HG03066 (cell line): ENCODE measurements around the gene SNX24.
"Not testable (repeated sequence)": the region's sequence is repeated elsewhere in the genome, so short reads cannot be mapped to it uniquely, and the experiment has no call there.

ENCODE experiments used
- ATAC-seq: cut with Tn5 transposase; IDR thresholded peaks from one replicate; pipeline ENCODE4 v1.9.1; 2021; ENCODE audit warnings: low read depth; ENCODE audit not compliant: unreplicated experiment

Gene SNX24

DNA sequence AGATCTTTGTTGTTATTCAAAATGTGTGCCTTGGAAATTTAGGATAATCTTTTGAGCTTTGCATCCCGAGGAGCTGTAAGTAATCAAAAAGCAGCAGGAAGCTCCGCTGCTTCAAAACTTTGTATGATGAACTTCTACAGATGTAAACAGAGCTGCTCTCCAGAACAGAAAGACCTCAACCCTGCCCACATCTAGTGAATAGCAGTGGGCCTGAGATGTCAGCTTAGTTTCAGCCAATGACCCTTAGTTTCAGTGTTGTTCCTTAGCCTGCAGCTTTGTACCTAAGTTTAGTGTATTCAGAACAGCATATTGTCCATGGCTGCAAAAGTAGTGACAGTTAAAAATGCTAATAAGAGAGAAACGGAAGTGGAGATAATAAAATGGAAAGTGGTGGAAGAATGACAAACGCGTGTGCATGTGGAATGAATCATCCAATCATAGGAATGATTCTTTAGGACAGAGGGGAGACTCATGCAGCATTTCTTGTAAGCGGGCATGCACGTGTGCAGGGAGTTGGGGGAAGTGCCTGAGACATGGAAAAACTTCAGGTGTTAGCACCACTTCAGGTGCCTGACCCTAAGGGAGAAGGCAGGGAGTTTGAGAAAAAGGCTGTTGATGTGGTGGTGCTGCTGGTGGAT is 24.9 kb downstream of the SNX24 start:
- ATAC-seq = no peak

DNA sequence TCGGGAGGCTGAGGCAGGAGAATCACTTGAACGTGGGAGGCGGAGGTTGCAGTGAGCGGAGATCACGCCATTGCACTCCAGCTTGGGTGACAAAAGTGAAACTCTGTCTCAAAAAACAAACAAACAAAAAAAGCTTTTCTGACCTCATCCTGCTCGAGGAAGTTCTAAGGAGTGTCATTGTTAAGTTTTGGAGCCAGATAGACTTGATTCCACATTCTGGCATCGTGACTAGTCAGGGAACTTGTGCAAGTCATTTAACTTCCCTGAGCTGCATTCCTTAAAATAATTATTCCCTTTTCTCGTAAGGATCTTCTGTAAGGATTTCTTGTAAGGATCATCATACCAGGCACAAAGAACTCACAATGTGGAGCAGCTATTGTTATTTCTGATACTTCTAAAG is 26.2 kb downstream of the SNX24 start:
- no peak for ATAC-seq

DNA sequence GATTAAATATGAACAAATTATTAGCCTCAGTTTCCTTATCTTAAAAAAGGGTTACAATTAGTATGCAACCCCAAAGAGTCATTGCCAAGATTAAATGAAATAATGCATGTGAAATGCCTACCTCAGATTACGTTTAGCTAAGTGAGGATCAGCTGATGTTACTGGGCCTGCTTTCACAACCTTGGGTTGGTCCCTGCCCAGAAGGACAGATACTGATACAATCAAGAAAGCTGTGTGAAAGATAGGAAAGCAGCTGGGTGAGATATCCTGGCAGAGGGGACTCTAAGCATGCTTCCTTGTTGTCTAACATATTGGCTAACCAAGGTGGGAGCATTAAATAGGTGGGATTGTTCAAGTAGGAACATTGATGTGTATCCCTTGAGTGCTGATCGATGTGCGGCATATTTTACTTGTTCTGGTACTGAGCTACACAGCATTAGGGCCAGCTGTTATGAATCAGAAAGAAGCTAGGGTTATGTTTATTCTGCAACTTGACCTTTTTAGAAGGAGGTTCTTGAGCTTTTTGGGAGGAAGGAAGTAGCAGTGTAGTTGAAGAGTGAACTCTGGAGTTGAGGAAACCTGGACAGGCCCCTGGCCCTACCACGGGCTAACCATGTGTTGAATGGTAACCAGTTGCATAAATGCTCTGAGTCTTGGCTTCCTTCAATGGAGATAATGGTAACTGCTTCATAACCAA is 28.9 kb downstream of the SNX24 start:
- ATAC-seq = no peak

- ATAC-seq = peak; percentile 53
Measured at GRCh38 chr5:122877518-122877917, 32.1 kb downstream of the SNX24 start.

DNA sequence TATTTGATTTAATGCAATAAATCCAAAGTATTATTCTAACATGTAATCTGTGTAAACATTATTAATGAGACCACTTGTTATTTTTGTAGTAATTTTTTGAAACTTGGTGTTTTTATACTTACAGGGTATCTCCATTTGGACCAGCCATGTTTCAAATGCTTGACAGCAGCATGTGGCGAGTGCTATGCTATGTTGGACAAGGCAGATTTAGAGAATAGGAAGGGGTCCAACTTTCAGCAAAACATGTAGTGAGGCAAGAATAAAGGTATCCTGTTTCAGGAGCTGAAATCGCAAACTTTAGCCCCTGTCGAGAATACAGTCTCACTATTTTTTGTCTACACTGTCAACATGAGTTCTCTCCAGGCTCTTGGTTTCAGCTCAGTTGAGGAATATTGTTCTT is 33.7 kb downstream of the SNX24 start:
- no peak for ATAC-seq

GRCh38 chr5:122880170-122880689 is 34.8 kb downstream of the SNX24 start:
- no peak for ATAC-seq

GRCh38 chr5:122880749-122881148 is 35.3 kb downstream of the SNX24 start:
- ATAC-seq = peak; percentile 43

GRCh38 chr5:122882831-122883230 is 37.4 kb downstream of the SNX24 start:
- no peak for ATAC-seq

GRCh38 chr5:122885045-122885517 is 39.7 kb downstream of the SNX24 start:
- no peak for ATAC-seq

- ATAC-seq = no peak
Measured at GRCh38 chr5:122885891-122886290, 40.5 kb downstream of the SNX24 start.

- ATAC-seq = no peak
Measured at GRCh38 chr5:122895141-122895540, 49.7 kb downstream of the SNX24 start.

DNA sequence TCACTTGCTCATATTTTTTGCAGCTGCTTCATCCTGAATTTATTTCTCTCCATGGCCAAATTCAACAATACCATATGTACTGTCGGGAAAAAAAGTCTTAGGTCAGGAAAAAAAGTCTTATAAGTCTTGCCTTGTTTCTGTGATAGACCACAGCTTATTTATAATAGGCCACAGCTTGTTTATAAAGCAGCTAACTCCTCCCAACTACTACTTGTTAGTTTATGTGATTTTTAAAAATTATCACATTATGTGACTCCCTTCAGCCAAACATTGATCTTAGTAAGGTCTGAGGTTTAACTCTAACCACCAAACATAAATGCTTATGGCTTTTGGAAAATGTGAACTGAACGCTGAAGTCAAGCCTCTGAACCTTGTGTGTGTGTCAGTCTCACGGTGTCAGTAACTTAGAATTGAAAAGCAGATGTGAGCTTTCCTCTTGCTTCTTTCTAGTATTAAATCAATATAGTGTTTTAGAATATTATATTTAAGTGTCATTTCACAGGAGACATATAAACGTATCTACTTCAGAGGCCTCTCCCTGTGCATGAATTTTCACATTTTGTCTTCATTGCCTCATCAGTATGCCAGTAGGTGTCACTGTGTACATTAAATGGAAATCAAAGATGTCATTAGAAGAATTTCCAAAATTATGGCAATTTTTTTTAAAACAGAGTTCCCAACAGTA is 51.3 kb downstream of the SNX24 start:
- ATAC-seq = no peak

DNA sequence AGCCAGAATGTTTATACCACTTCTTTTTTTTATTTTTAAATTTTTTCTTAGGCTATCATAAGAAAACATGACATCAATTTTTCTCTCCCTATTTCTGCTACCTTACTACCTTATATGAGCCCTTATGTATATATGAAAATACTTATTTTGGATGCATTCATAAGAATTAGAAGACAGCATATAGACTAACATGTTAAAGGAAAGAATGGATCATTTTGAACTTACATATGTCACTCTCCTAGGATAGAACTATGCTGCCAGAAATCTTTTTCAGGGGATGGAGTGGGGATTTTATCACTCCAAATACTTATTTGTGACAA is 51.8 kb downstream of the SNX24 start:
- ATAC-seq = no peak

- ATAC-seq = no peak
Measured at GRCh38 chr5:122901346-122901745, 55.9 kb downstream of the SNX24 start.

DNA sequence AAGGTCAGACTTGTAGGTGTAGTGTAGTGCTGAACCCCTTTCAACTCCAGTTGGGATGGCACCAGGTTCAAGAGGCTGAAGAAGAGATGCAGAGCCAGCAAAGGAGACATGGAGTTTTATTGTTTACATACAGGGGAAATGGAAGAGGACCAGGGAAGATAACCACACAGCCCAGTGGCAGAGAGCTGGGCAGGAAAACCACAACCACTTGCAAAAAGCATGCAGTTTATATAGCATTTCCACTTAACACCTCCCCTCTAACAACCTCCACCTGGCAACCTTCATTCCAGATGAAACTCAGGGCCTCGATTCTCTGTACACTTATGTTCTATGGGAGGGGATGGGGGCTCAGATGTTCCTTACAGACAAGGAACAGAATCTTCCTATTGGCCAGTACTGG is 56.9 kb downstream of the SNX24 start:
- no peak for ATAC-seq

- ATAC-seq = no peak
Measured at GRCh38 chr5:122906768-122907167, 61.4 kb downstream of the SNX24 start.

GRCh38 chr5:122907276-122907675 is 61.9 kb downstream of the SNX24 start:
- no peak for ATAC-seq

DNA sequence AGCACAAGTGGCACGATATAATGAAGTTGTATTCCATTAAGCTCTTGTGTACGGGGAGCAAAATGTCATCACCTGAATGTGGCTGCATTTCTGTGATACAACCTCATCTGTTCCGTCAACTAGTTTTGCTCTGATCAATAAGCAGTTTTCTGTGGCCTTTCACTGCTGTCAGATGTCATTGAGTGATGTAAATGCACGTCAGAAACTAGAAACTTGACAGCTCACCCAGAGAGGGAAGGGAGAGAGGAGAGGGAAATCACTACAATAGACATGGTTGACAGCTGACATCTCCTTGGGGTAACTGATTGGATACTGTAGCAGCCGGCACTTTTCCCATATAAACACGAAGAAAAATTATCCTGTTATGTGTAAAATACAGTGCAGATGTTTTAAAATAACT is 62.7 kb downstream of the SNX24 start:
- no peak for ATAC-seq

DNA sequence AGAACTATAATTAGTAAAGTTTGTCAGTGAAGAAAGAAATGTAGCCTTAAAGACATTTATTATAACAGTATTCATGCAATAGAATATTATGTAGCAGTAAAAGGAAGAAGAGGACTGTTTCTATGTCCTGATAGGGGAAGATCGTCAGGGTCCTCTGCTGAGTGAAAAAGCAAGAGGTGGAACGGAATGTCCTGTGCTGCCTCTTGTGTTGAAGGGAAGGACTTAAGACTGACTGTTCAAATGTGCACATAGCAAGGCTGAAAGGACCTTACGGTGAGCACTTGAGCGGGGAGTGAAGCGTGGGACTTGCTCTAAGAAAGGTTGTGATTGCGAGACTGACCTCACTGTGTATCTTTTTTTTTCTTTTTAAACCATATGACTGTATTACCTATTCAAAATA is 63.2 kb downstream of the SNX24 start:
- ATAC-seq = no peak

GRCh38 chr5:122909470-122910100 is 64.2 kb downstream of the SNX24 start:
- ATAC-seq = no peak

GRCh38 chr5:122913436-122913835 is 68.0 kb downstream of the SNX24 start:
- not testable (repeated sequence) for ATAC-seq
